SK-N-SH treated with all-trans-retinoic acid at 6 μM for 48 hours (cell line): ENCODE data around the gene EDN1.

Experiments used
- ARNTL ChIP-seq: fragments of 450-650 bp; formaldehyde crosslinking; IDR thresholded peaks from 2 replicates; pipeline ENCODE4 v1.5.0; 2020; ENCODE audit warnings: low read depth, mild to moderate bottlenecking, moderate library complexity, borderline replicate concordance
- CREB5 ChIP-seq: fragments of 250-450 bp; sonication (Bioruptor Pico); IDR thresholded peaks from 2 replicates; pipeline ENCODE4 v1.5.1; 2020; ENCODE audit warnings: low read depth, mild to moderate bottlenecking, moderate library complexity
- GLIS3 ChIP-seq: fragments of 250-450 bp; sonication (Bioruptor Pico); IDR thresholded peaks from 2 replicates; pipeline ENCODE4 v1.5.0; 2020; ENCODE audit warnings: mild to moderate bottlenecking, moderate library complexity
- RARB ChIP-seq: fragments of 250-450 bp; sonication (Bioruptor Pico); IDR thresholded peaks from 2 replicates; pipeline ENCODE4 v1.8.0; 2021; ENCODE audit warnings: mild to moderate bottlenecking, moderate library complexity
- ZFP30 ChIP-seq: fragments of 450-650 bp; formaldehyde crosslinking; IDR thresholded peaks from 2 replicates; pipeline ENCODE4 v1.5.0; 2022; ENCODE audit warnings: mild to moderate bottlenecking, moderate library complexity
- ZNF8 ChIP-seq: fragments of 450-650 bp; formaldehyde crosslinking; IDR thresholded peaks from 2 replicates; pipeline ENCODE4 v1.5.0; 2020; ENCODE audit warnings: mild to moderate bottlenecking, moderate library complexity
- TF ChIP-seq, protein P1 (sequence below): fragments of 250-450 bp; sonication (Bioruptor Pico); IDR thresholded peaks from 2 replicates; pipeline ENCODE4 v1.8.0; 2021; ENCODE audit warnings: low read depth, mild to moderate bottlenecking, moderate library complexity, borderline replicate concordance
- TF ChIP-seq, protein P2 (sequence below): fragments of 250-450 bp; sonication (Bioruptor Pico); IDR thresholded peaks from 2 replicates; pipeline ENCODE4 v1.8.0; 2020; ENCODE audit warnings: mild to moderate bottlenecking, moderate library complexity, borderline replicate concordance

- TF ChIP-seq CREB5 (CRISPR knock-in tag), result no peak
- no peak for TF ChIP-seq RARB
- TF ChIP-seq, protein P1, sequence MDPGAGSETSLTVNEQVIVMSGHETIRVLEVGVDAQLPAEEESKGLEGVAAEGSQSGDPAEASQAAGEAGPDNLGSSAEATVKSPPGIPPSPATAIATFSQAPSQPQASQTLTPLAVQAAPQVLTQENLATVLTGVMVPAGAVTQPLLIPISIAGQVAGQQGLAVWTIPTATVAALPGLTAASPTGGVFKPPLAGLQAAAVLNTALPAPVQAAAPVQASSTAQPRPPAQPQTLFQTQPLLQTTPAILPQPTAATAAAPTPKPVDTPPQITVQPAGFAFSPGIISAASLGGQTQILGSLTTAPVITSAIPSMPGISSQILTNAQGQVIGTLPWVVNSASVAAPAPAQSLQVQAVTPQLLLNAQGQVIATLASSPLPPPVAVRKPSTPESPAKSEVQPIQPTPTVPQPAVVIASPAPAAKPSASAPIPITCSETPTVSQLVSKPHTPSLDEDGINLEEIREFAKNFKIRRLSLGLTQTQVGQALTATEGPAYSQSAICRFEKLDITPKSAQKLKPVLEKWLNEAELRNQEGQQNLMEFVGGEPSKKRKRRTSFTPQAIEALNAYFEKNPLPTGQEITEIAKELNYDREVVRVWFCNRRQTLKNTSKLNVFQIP (CRISPR knock-in tag), result no peak
- TF ChIP-seq ZFP30 (CRISPR knock-in tag), result no peak
- no peak for TF ChIP-seq ARNTL
- no peak for TF ChIP-seq GLIS3
- TF ChIP-seq, protein P2, sequence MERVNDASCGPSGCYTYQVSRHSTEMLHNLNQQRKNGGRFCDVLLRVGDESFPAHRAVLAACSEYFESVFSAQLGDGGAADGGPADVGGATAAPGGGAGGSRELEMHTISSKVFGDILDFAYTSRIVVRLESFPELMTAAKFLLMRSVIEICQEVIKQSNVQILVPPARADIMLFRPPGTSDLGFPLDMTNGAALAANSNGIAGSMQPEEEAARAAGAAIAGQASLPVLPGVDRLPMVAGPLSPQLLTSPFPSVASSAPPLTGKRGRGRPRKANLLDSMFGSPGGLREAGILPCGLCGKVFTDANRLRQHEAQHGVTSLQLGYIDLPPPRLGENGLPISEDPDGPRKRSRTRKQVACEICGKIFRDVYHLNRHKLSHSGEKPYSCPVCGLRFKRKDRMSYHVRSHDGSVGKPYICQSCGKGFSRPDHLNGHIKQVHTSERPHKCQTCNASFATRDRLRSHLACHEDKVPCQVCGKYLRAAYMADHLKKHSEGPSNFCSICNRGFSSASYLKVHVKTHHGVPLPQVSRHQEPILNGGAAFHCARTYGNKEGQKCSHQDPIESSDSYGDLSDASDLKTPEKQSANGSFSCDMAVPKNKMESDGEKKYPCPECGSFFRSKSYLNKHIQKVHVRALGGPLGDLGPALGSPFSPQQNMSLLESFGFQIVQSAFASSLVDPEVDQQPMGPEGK (CRISPR knock-in tag), result no peak
- TF ChIP-seq ZNF8, result no peak
Observed at GRCh38 chr6:12291071-12291838, 1.1 kb downstream of the EDN1 start.
